Activated CD8-positive, alpha-beta memory T cell treated with anti-CD3 and anti-CD28 coated beads, Interleukin-2, amount 50 U/mL, for 4 hours (primary cell): ENCODE data around the gene PTGER2.

Experiments
- DNase-seq: peaks from one replicate; pipeline ENCODE4 v3.0.0-alpha.2; 2020

Gene PTGER2

GRCh38 chr14:52313903-52314594 is at the start of gene PTGER2:
PTGER2 (plus strand) TSS chr14:52314312; CDS start chr14:52314549, 237 bp downstream.
- DNase-seq = peak; percentile 85

GRCh38 chr14:52265253-52265652 is 48.9 kb upstream of the PTGER2 start:
- DNase-seq = no peak

- no peak for DNase-seq
Measured at GRCh38 chr14:52266179-52266578, 47.9 kb upstream of the PTGER2 start.

- DNase-seq = no peak
Measured at GRCh38 chr14:52266782-52267181, 47.3 kb upstream of the PTGER2 start.

- peak; percentile 53 for DNase-seq
Measured at GRCh38 chr14:52267501-52268278, 46.4 kb upstream of the PTGER2 start, which contains the start of gene PTGDR. PTGDR (plus strand) TSS chr14:52267698; CDS start chr14:52267815, 117 bp downstream.

GRCh38 chr14:52268279-52269061 is 45.6 kb upstream of the PTGER2 start:
- peak; percentile 23 for DNase-seq

- no peak for DNase-seq
Measured at GRCh38 chr14:52269100-52269499, 45.0 kb upstream of the PTGER2 start.

- no peak for DNase-seq
Measured at GRCh38 chr14:52269982-52270381, 44.1 kb upstream of the PTGER2 start.

- no peak for DNase-seq
Measured at GRCh38 chr14:52271538-52271937, 42.6 kb upstream of the PTGER2 start.

GRCh38 chr14:52272375-52272774 is 41.7 kb upstream of the PTGER2 start:
- DNase-seq = no peak

- DNase-seq = no peak
Measured at GRCh38 chr14:52275372-52275771, 38.7 kb upstream of the PTGER2 start.

- DNase-seq = no peak
Measured at GRCh38 chr14:52277552-52277951, 36.6 kb upstream of the PTGER2 start.

GRCh38 chr14:52279408-52279807 is 34.7 kb upstream of the PTGER2 start:
- no peak for DNase-seq

GRCh38 chr14:52283099-52283498 is 31.0 kb upstream of the PTGER2 start:
- no peak for DNase-seq

- no peak for DNase-seq
Measured at GRCh38 chr14:52286661-52287649, 27.2 kb upstream of the PTGER2 start.

GRCh38 chr14:52296378-52296777 is 17.7 kb upstream of the PTGER2 start:
- DNase-seq = no peak

- no peak for DNase-seq
Measured at GRCh38 chr14:52298795-52299194, 15.3 kb upstream of the PTGER2 start.

GRCh38 chr14:52299692-52300278 is 14.3 kb upstream of the PTGER2 start:
- no peak for DNase-seq

- no peak for DNase-seq
Measured at GRCh38 chr14:52303236-52303635, 10.9 kb upstream of the PTGER2 start.

- no peak for DNase-seq
Measured at GRCh38 chr14:52304248-52304904, 9.7 kb upstream of the PTGER2 start.

GRCh38 chr14:52305014-52305413 is 9.1 kb upstream of the PTGER2 start:
- DNase-seq = no peak
